HUES64 (cell line): Measurements from ENCODE around the gene ZC3H10.
"Not testable (repeated sequence)": the region's sequence is repeated elsewhere in the genome, so short reads cannot be mapped to it uniquely, and the experiment has no call there.

Experiments
- H3K27ac ChIP-seq: 2 replicates; pipeline ENCODE4 v1.7.0; 2013; ENCODE audit warnings: low read depth, low read length, inconsistent platforms
- H3K27me3 ChIP-seq: 2 replicates; pipeline ENCODE4 v1.6.1; 2013; ENCODE audit warnings: mild to moderate bottlenecking, low read length; ENCODE audit not compliant: insufficient read depth
- H3K36me3 ChIP-seq: 2 replicates; pipeline ENCODE4 v1.6.1; 2013; ENCODE audit warnings: mild to moderate bottlenecking, low read length; ENCODE audit not compliant: insufficient read depth
- H3K4me1 ChIP-seq: 2 replicates; pipeline ENCODE4 v1.6.1; 2013; ENCODE audit warnings: mild to moderate bottlenecking, low read length, moderate library complexity; ENCODE audit not compliant: insufficient read depth
- H3K4me3 ChIP-seq: 2 replicates; pipeline ENCODE4 v1.5.1; 2013; ENCODE audit warnings: mild to moderate bottlenecking, low read length, moderate library complexity
- H3K9ac ChIP-seq: 2 replicates; pipeline ENCODE4 v1.6.1; 2013; ENCODE audit warnings: mild to moderate bottlenecking, low read depth, low read length
- H3K9me3 ChIP-seq: 2 replicates; pipeline ENCODE4 v1.6.1; 2013; ENCODE audit warnings: low read depth, low read length; ENCODE audit not compliant: insufficient read depth
- WGBS: fragments of 150-250, 120-280 bp; methylation state at CpG from one replicate; pipeline ENCODE4 v1.1.7; 2013; ENCODE audit warnings: missing lambda C conversion rate; 5-methylcytosine and 5-hydroxymethylcytosine counted together

The ZC3H10 gene

DNA sequence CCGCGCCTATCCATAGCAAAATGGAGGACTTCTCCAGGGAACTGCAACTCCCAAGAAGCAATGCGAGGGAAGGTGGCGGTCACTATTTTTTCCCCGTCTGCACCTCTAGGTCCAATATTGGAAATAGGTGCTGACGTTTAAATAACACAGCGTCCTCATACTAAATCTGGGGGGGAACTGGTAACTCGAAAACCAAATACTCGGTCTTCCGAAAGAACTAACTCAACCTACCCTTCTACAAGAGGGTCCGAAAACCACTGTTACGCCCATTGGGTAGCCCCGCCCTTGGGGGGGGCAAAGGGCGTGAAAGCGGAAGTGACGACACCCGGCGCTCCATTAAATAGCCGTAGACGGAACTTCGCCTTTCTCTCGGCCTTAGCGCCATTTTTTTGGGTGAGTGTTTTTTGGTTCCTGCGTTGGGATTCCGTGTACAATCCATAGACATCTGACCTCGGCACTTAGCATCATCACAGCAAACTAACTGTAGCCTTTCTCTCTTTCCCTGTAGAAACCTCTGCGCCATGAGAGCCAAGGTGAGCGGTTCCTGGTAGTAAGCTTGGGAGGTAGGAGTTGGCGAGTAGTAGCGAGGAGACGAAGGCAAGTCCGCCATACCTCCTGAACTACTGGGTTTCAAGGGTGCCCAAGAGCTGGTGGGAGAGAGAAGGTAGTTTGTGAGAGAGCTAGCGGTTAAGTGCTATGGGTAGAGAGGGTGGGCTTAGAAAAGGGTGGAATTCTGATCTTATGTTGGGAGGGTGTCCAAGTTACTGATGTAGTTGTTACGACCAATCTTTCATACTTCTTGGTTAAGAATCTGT is 1.6 kb upstream of the ZC3H10 start, which contains the start of gene RPL41:
RPL41 (plus strand) TSS at position 367 of the 815 bp plus-strand sequence.
- peak within 1 kb of the TSS; percentile 85 for H3K27ac ChIP-seq
- peaks cover 17% of the 10 kb centered on the region for H3K4me1 ChIP-seq
- no peaks in the 10 kb centered on the region for H3K27me3 ChIP-seq
- peaks cover 53% of the 10 kb centered on the region for H3K36me3 ChIP-seq
- H3K9me3 ChIP-seq: no peaks in the 10 kb centered on the region
- peak within 1 kb of the TSS; percentile 98 for H3K9ac ChIP-seq
- WGBS: under 1% methylated on average over 32 of the region's 34 CpGs
- peak within 1 kb of the TSS; percentile 83 for H3K4me3 ChIP-seq

DNA sequence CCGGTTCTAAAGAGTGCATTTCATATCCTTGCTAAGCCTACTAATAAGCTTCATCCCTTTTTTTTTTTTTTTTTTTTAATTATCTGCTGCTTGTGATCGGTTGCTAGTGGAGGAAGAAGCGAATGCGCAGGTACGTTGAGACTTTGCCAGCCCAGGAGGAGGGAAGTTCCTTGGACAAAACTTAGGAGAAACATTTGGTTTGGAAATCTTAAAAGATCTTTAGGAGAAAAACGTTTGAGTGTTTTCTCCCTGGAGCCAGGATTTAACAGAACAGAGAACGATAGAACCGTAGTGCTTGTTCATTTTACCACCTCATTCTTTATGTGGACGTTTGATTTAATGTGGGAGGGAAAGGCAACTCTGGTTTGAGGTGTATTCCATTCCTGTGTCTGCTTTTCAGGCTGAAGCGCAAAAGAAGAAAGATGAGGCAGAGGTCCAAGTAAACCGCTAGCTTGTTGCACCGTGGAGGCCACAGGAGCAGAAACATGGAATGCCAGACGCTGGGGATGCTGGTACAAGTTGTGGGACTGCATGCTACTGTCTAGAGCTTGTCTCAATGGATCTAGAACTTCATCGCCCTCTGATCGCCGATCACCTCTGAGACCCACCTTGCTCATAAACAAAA is 872 bp upstream of the ZC3H10 start:
- H3K27me3 ChIP-seq, H3K9me3 ChIP-seq: not testable (repeated sequence)
- WGBS: under 1% methylated on average over 9 of the region's 16 CpGs
- peak overlapping the region; percentile 85 for H3K27ac ChIP-seq
- peaks cover 17% of the 10 kb centered on the region for H3K4me1 ChIP-seq
- H3K9ac ChIP-seq: peak overlapping the region; percentile 98
- H3K4me3 ChIP-seq: peak overlapping the region; percentile 83
- H3K36me3 ChIP-seq: peaks cover 50% of the 10 kb centered on the region

DNA sequence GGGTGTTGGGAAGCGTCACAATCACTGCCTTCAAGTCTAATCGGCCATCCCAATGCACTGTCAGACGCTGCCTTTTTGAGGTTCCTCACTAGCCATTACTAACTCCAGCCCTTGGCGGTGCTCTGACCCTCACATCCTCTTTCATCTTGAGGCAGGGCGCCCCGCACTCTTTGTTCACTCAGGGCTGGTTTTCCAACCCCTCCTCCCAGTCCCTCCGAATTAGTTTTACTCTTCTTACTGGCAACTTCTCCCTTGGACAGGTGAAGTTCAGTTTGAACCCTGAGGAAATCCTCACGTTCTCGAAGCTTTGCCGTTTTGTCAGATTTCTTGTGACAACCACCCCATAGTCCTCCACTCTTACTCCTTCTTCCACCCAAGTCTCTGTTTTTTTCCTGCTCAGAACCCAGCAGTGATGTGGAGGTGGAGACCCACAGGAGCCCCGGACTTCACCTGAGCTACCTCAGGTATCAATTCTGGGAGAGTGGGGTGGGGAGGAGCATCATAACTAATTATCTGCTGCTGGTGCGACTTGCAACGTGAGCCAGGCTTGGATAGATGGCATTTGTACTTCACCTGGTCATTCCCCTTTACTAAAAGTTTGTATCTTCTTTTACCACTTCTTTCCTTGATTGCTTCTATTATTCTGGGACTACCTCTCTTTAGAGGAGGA is 757 bp downstream of the ZC3H10 start:
- H3K27ac ChIP-seq: peak overlapping the region; percentile 71
- H3K9me3 ChIP-seq: no peaks in the 10 kb centered on the region
- peak overlapping the region; percentile 83 for H3K4me3 ChIP-seq
- H3K4me1 ChIP-seq: peaks cover 17% of the 10 kb centered on the region
- H3K36me3 ChIP-seq: peaks cover 34% of the 10 kb centered on the region
- H3K9ac ChIP-seq: peak overlapping the region; percentile 64
- H3K27me3 ChIP-seq: no peaks in the 10 kb centered on the region
- 23% methylated on average over 13 of the region's 13 CpGs for WGBS

DNA sequence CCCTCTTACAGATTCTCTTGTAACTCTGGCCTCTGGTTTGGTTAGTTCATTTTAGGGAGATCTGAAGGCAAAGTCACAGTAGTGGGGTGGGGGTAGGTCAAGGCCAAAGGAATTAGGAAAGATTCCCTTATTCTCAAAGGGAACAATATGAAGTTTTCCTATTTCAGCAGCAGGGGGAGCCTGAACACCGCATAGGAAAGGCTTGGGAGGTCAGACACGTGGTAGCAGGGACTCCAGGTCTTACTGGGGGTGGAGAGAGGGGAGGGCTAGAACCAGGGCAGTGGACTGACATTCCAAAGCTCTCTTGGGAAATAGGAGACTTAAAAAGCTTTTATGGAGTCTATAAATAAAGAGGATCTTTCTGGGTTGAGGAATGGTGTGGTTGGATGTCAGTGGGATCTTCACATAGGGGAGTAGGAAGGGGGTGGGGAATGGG is 1.3 kb downstream of the ZC3H10 start:
- WGBS: under 1% methylated on average over 2 of the region's 2 CpGs
- 0 out of 2 replicates have a peak overlapping the region, but pooled peaks have one; percentile 64 for H3K9ac ChIP-seq
- peak overlapping the region; percentile 83 for H3K4me3 ChIP-seq
- H3K9me3 ChIP-seq: no peaks in the 10 kb centered on the region
- H3K27me3 ChIP-seq: no peaks in the 10 kb centered on the region
- H3K27ac ChIP-seq: peak overlapping the region; percentile 71; the same call in 1 of the 2 replicates
- peaks cover 28% of the 10 kb centered on the region for H3K36me3 ChIP-seq
- H3K4me1 ChIP-seq: peaks cover 17% of the 10 kb centered on the region

DNA sequence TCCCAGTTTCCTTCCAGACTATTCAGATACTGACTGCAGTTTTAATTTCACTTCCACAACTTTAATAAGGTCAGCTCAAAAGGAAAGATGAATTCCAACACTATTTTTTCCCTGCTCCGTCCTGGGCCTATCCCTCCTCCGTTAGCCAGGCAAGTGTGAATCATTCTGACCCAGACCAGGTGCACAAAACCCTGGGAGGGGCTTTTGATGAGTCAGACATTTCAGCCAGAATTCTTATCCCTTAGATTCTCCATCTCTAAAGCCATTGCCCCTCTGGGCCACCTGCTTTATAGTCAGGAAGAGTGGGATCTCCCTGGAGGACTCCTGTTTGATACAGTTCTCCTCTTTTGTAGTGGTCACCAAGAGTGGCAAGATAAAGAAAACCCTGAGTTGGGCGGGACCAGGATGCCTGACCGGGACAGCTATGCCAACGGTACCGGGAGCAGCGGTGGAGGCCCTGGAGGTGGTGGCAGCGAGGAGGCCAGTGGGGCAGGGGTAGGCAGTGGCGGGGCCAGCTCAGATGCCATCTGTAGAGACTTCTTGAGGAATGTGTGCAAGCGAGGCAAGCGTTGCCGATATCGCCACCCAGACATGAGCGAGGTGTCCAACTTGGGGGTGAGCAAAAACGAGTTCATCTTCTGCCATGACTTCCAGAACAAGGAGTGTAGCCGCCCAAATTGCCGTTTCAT is 2.2 kb downstream of the ZC3H10 start:
- Histone ChIP-seq H3K9me3 (no peaks in the 10 kb centered on the region), H3K4me1 (peaks cover 17% of the 10 kb centered on the region), H3K27me3 (no peaks in the 10 kb centered on the region), H3K9ac (no peak overlapping the region), H3K27ac (no peak overlapping the region), H3K36me3 (peaks cover 28% of the 10 kb centered on the region), H3K4me3 (no peak overlapping the region)
- 95% methylated on average over 17 of the region's 17 CpGs for WGBS

DNA sequence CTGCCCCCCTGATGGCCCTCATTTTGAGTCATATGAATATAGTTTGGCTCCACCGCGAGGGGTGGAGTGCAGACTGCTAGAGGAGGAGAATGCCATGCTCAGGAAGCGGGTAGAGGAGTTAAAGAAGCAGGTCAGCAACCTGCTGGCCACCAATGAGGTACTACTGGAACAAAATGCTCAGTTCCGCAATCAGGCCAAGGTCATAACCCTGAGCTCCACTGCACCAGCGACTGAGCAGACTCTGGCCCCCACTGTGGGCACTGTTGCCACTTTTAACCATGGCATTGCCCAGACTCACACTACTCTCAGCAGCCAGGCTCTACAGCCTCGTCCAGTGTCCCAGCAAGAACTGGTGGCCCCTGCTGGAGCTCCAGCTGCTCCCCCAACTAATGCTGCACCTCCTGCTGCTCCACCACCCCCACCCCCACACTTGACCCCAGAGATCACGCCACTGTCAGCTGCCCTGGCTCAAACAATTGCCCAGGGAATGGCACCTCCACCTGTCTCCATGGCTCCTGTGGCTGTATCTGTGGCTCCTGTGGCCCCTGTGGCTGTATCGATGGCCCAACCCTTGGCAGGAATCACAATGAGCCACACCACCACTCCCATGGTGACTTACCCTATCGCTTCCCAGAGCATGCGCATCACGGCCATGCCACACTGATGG is 3.3 kb downstream of the ZC3H10 start:
- Histone ChIP-seq H3K4me1 (peaks cover 17% of the 10 kb centered on the region), H3K27me3 (no peaks in the 10 kb centered on the region), H3K4me3 (no peak overlapping the region), H3K9me3 (no peaks in the 10 kb centered on the region), H3K27ac (no peak overlapping the region), H3K9ac (no peak overlapping the region), H3K36me3 (peaks cover 28% of the 10 kb centered on the region)
- 96% methylated on average over 11 of the region's 11 CpGs for WGBS

DNA sequence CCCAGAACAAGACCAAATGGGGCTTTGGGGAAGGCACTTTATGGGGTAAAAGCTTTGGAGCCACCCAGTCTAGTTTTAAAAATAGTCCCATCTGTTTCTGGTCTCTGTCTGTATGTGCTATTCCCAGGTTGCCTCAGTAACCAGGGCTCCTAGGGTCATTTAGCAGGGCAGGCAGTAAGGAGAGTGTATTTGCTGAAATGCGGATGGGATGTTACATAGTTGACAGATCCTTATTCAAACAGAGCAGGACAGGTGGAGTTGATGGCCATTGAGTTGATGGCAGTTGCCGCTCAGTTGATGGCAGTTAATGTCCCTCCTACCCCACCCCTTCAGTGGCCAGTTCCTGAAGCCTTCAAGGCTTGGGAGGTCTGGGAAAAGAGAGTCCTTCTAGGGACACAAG is 4.6 kb downstream of the ZC3H10 start:
- 93% methylated on average over 2 of the region's 2 CpGs for WGBS
- Histone ChIP-seq H3K4me3 (no peak overlapping the region), H3K27ac (no peak overlapping the region), H3K9me3 (no peaks in the 10 kb centered on the region), H3K27me3 (no peaks in the 10 kb centered on the region), H3K4me1 (peaks cover 28% of the 10 kb centered on the region), H3K36me3 (peaks cover 20% of the 10 kb centered on the region), H3K9ac (no peak overlapping the region)

DNA sequence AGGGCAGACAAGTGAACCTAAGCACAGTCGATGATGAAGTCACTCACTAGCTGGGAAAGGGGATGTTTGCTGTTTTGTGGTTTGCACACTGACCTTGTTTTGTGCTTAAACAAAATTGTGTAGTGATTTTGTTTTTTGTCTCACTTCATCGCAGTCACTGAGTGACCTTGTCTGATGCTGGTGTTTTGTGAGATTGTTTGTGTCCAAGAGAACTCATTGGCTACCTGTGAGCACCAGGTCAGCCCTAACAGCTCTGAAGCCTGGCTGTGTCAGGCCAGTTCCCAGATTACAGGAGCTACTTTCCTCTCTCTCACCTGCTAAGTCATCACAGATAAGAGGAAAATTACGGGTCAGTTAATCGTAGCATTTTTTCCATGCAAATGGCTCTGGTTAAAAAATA is 6.1 kb downstream of the ZC3H10 start:
- Histone ChIP-seq H3K27me3 (no peaks in the 10 kb centered on the region), H3K4me1 (peaks cover 23% of the 10 kb centered on the region), H3K4me3 (no peak overlapping the region), H3K36me3 (peaks cover 19% of the 10 kb centered on the region), H3K9ac (no peak overlapping the region), H3K27ac (no peak overlapping the region), H3K9me3 (no peaks in the 10 kb centered on the region)
- WGBS: 93% methylated on average over 4 of the region's 4 CpGs

DNA sequence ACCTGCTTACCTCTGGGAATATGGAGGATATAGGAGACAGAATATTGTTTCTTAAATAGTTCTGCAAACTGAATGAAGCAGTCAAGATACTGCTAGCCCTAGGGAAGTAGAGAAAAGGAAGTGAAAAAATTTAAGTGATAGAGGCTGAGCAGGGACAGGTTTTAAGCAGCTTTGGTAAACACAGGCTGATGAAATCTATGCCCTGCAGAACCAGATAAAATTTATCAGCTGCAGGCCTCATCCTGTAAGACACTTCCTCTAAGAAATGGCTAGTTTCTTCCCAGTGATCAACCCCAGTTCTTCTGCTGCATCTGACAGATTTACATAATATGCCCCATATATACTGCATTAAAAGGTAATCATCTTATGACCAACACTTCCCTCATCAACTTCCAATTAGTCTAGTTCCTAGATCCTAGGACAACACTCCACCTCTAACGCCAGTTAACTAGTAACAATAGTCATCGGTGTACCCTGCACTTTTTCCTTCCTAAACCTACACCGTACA is 8.7 kb downstream of the ZC3H10 start:
- no peak overlapping the region; the same call in 1 of the 2 replicates for H3K9ac ChIP-seq
- H3K36me3 ChIP-seq: peaks cover 18% of the 10 kb centered on the region
- no peaks in the 10 kb centered on the region for H3K9me3 ChIP-seq
- WGBS: 90% methylated on average over 3 of the region's 3 CpGs
- H3K4me3 ChIP-seq: peak overlapping the region; percentile 54; the same call in 1 of the 2 replicates
- H3K4me1 ChIP-seq: peaks cover 16% of the 10 kb centered on the region
- H3K27ac ChIP-seq: peak overlapping the region; percentile 54; the same call in 1 of the 2 replicates
- H3K27me3 ChIP-seq: no peaks in the 10 kb centered on the region

DNA sequence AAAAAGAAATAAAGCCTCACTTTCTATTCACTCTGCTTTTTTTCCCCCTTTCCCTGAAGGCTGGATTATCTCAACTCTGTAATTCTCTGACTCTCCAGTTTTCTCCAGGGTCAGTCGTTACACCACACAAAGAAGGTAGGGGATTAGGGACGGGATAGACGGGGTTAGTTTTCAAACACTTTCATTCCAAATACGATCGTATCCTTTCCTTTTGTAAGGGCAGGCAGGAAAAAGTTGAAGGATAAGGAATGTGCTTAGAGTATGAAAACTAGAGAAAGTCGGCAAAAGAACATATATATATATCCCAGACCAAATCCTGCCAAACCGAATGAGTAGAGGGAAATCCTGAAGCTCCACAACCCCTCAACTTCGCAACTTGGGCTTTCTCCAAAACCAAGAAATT is 9.4 kb downstream of the ZC3H10 start:
- no peaks in the 10 kb centered on the region for H3K27me3 ChIP-seq
- H3K9me3 ChIP-seq: no peaks in the 10 kb centered on the region
- peak overlapping the region; percentile 50; the same call in 1 of the 2 replicates for H3K27ac ChIP-seq
- peak overlapping the region; percentile 54 for H3K4me3 ChIP-seq
- 7% methylated on average over 3 of the region's 8 CpGs for WGBS
- peaks cover 16% of the 10 kb centered on the region for H3K4me1 ChIP-seq
- H3K9ac ChIP-seq: peak overlapping the region; percentile 57; the same call in 1 of the 2 replicates
- peaks cover 24% of the 10 kb centered on the region for H3K36me3 ChIP-seq
